Measurements from ENCODE around the gene SLC6A16. TPM values are rescaled to one million over a fixed set of nuclear protein-coding genes. Genes with fewer than 3 reads are reported as not detected.

Gene SLC6A16
- total RNA-seq, 1 experiment from 2014 or later, result 1.3 TPM

DNA sequence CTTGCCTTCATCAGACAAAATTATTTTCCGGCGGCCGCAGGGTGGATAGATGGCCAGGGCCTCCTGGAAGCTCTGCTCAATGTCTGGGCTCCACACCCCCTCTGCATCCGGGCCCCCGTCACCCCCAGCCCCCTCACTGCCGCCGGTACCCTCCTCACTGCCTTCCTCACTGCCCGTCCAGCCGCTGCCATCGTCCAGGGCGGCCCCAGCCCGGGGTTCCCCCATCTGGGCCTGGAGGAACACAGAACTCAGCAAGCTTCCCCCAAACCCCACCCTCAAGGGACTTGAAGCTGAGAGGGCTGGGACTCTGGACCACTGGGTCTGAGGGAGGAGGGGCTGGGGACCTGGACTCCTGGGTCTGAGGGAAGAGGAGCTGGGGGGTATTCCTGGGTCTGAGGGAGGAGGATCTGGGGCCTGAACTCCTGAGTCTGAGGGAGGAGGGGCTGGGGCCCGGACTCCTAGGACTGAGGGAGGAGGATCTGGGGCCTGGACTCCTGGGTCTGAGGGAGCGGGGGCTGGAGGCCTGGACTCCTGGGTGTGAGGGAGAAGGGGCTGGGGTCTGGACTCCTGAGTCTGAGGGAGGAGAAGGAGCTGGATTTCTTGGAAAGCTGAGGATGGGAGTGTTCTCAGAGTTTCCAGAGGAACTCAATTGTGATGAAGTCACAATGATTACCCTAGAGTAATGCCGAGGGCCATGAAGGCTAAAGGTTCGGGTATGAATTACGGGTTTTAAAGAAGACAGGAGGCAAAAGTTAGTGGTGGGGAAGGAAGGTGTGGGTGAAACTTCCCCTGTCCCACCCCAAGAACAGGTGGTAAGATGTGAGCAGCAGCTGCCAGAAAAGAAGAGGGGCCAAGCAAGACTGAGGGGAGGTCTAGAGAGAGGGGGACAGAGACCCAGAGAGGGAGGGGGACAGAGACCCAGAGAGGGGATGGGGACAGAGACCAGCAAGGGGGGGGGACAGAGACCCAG, 35.1 kb upstream of the SLC6A16 start:
- Histone ChIP-seq H3K27me3 (ENCODE audit: control insufficient read depth, insufficient read depth, low read length) (no peaks in the 10 kb centered on the region), H3K4me3 (ENCODE audit: low read depth in 2 of 2, low read length in 2 of 2) (no peak overlapping the region; a peak in 1 of 4 replicates), H3K27ac (ENCODE audit: low read length) (no peak overlapping the region; the same call in 1 of the 2 replicates), H3K9me3 (ENCODE audit: control insufficient read depth, insufficient read depth, low read depth, low read length) (no peaks in the 10 kb centered on the region), H3K4me1 (ENCODE audit: control insufficient read depth, insufficient read depth, low read length) (no peaks in the 10 kb centered on the region; the same call in 1 of the 2 replicates), H3K36me3 (ENCODE audit: control insufficient read depth, insufficient read depth, low read length) (peaks cover 3% of the 10 kb centered on the region; the same call in 1 of the 2 replicates)
- TF ChIP-seq POLR2AphosphoS5 (IDR thresholded peaks at IDR 0.05; ENCODE audit: low read depth, low read length) (no peak), TCF7L2 (IDR thresholded peaks at IDR 0.05; ENCODE audit: low read depth, low read length) (no peak), SIN3A (IDR thresholded peaks at IDR 0.05; ENCODE audit: borderline replicate concordance, insufficient read depth, low read depth, low read length) (no peak)
- TF ChIP-seq, protein P1, sequence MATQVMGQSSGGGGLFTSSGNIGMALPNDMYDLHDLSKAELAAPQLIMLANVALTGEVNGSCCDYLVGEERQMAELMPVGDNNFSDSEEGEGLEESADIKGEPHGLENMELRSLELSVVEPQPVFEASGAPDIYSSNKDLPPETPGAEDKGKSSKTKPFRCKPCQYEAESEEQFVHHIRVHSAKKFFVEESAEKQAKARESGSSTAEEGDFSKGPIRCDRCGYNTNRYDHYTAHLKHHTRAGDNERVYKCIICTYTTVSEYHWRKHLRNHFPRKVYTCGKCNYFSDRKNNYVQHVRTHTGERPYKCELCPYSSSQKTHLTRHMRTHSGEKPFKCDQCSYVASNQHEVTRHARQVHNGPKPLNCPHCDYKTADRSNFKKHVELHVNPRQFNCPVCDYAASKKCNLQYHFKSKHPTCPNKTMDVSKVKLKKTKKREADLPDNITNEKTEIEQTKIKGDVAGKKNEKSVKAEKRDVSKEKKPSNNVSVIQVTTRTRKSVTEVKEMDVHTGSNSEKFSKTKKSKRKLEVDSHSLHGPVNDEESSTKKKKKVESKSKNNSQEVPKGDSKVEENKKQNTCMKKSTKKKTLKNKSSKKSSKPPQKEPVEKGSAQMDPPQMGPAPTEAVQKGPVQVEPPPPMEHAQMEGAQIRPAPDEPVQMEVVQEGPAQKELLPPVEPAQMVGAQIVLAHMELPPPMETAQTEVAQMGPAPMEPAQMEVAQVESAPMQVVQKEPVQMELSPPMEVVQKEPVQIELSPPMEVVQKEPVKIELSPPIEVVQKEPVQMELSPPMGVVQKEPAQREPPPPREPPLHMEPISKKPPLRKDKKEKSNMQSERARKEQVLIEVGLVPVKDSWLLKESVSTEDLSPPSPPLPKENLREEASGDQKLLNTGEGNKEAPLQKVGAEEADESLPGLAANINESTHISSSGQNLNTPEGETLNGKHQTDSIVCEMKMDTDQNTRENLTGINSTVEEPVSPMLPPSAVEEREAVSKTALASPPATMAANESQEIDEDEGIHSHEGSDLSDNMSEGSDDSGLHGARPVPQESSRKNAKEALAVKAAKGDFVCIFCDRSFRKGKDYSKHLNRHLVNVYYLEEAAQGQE (IDR thresholded peaks at IDR 0.05; ENCODE audit: insufficient read depth in 1 of 2, low read depth in 2 of 2, low read length in 1 of 2), result no peak
- TF ChIP-seq, protein P2, sequence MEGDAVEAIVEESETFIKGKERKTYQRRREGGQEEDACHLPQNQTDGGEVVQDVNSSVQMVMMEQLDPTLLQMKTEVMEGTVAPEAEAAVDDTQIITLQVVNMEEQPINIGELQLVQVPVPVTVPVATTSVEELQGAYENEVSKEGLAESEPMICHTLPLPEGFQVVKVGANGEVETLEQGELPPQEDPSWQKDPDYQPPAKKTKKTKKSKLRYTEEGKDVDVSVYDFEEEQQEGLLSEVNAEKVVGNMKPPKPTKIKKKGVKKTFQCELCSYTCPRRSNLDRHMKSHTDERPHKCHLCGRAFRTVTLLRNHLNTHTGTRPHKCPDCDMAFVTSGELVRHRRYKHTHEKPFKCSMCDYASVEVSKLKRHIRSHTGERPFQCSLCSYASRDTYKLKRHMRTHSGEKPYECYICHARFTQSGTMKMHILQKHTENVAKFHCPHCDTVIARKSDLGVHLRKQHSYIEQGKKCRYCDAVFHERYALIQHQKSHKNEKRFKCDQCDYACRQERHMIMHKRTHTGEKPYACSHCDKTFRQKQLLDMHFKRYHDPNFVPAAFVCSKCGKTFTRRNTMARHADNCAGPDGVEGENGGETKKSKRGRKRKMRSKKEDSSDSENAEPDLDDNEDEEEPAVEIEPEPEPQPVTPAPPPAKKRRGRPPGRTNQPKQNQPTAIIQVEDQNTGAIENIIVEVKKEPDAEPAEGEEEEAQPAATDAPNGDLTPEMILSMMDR (IDR thresholded peaks at IDR 0.05), result no peak
- in situ Hi-C loops (cut with HindIII; ENCODE audit: low pct_unique_long_range_greater_than_20kb, low sequenced_read_pairs), result no loop called here
- no TSS peak for BruUV-seq (replicated peaks)
- ChIA-PET CTCF (interaction anchor here (0.6 kb wide), 1 partner anchor 32 kb away, joined by 18 read pairs; no protein-coding TSS in a partner anchor), POLR2A (interaction anchor here (0.7 to 1.2 kb wide), 2 partner anchors 21 to 361 kb away, joined by 6 to 9 read pairs; no protein-coding TSS in a partner anchor)
- no peak for ATAC-seq
- intact Hi-C loops (cut with micrococcal nuclease; ENCODE audit: unreplicated experiment), result no loop called here
- DNase-seq (ENCODE audit: low read depth, low spot score), result no peak

DNA sequence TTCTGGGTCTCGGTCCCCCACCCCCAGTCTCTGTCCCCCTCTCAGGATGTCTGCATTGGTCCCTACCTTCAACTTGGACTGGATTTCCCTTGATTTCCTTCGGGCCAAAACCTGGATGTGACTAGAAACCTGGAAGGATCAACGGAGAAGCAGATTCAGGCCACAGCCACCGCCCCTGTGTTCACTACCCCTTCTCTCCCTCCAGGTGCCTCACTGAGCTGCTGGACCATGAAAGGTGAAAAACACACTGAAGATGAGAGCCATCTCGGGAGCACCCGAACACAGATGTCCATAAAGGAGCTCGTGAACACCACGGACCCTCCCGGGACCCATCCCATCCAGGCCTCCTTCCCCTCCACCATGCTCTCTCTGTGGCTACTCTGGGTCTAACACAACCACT, 32.2 kb upstream of the SLC6A16 start:
- POLR2A ChIA-PET, result no interaction called here
- Histone ChIP-seq H3K9me3 (ENCODE audit: control insufficient read depth, insufficient read depth, low read depth, low read length) (no peaks in the 10 kb centered on the region), H3K36me3 (ENCODE audit: control insufficient read depth, insufficient read depth, low read length) (peaks cover 3% of the 10 kb centered on the region; the same call in 1 of the 2 replicates), H3K4me3 (ENCODE audit: low read depth in 2 of 2, low read length in 2 of 2) (no peak overlapping the region), H3K4me1 (ENCODE audit: control insufficient read depth, insufficient read depth, low read length) (no peaks in the 10 kb centered on the region; the same call in 1 of the 2 replicates), H3K27ac (ENCODE audit: low read length) (no peak overlapping the region), H3K27me3 (ENCODE audit: control insufficient read depth, insufficient read depth, low read length) (no peaks in the 10 kb centered on the region)
- DNase-seq (ENCODE audit: low read depth, low spot score) (no peak), ATAC-seq (no peak)
- in situ Hi-C loops (cut with HindIII; ENCODE audit: low pct_unique_long_range_greater_than_20kb, low sequenced_read_pairs) (no loop called here), intact Hi-C loops (cut with micrococcal nuclease; ENCODE audit: unreplicated experiment) (no loop called here)
- no TSS peak for BruUV-seq (replicated peaks)
- CTCF ChIA-PET, result no interaction called here
- TF ChIP-seq, protein P1 (IDR thresholded peaks at IDR 0.05; ENCODE audit: insufficient read depth in 1 of 2, low read depth in 2 of 2, low read length in 1 of 2), result no peak
- TF ChIP-seq, protein P2 (IDR thresholded peaks at IDR 0.05), result no peak
- no peak for TF ChIP-seq POLR2AphosphoS5 (IDR thresholded peaks at IDR 0.05; ENCODE audit: low read depth, low read length)

Data from Panc1 (cell line).